ENCODE results near the gene ZBTB8B. TPM values are rescaled to one million over a fixed set of nuclear protein-coding genes. Genes with fewer than 3 reads are reported as not detected.
A peak's percentile ranks its signal among the peaks of the same experiment; 100 is the strongest.
"Not testable (repeated sequence)": the region's sequence is repeated elsewhere in the genome, so short reads cannot be mapped to it uniquely, and the experiment has no call there.

Gene ZBTB8B
- total RNA-seq, 1 donor from 2014 or later, result 5.6 TPM

GRCh38 chr1:32468791-32469190 is 3.9 kb downstream of the ZBTB8B start:
- no peak for TF ChIP-seq EZH2phosphoT487 (IDR thresholded peaks at IDR 0.05)
- Mint-ChIP-seq H3K36me3 (no peaks in the 10 kb centered on the region), H3K4me3 (no peak overlapping the region), H3K27ac (no peak overlapping the region), H3K4me1 (peaks cover 10% of the 10 kb centered on the region), H3K9me3 (no peaks in the 10 kb centered on the region), H3K27me3 (ENCODE audit: insufficient read depth, low read depth) (peaks cover 6% of the 10 kb centered on the region)
- DNase-seq (ENCODE audit: low spot score), result no peak
- H3K9me3 ChIP-seq (ENCODE audit: low read depth), result no peaks in the 10 kb centered on the region
- H3K27me3 ChIP-seq, result peaks cover 3% of the 10 kb centered on the region
- no peak overlapping the region for H3K9ac ChIP-seq
- H3K36me3 ChIP-seq, result no peaks in the 10 kb centered on the region
- H3K4me3 ChIP-seq, result no peak overlapping the region
- peaks cover 23% of the 10 kb centered on the region for H3K79me2 ChIP-seq (ENCODE audit: low read depth)
- peaks cover 8% of the 10 kb centered on the region for H3K4me1 ChIP-seq
- H3F3A ChIP-seq (ENCODE audit: low read depth), result no peaks in the 10 kb centered on the region
- H4K20me1 ChIP-seq (ENCODE audit: low read depth), result no peaks in the 10 kb centered on the region
- no peak overlapping the region for H2AFZ ChIP-seq (replicated peaks)
- no peak overlapping the region for H3K4me2 ChIP-seq
- no peak overlapping the region for H3K27ac ChIP-seq

- Histone ChIP-seq H2AFZ (replicated peaks) (no peak overlapping the region), H3K9me3 (ENCODE audit: low read depth) (no peaks in the 10 kb centered on the region), H3K36me3 (no peaks in the 10 kb centered on the region), H3K27me3 (peaks cover 3% of the 10 kb centered on the region), H3K79me2 (ENCODE audit: low read depth) (peaks cover 21% of the 10 kb centered on the region), H3K4me3 (no peak overlapping the region), H3K9ac (no peak overlapping the region), H3K27ac (no peak overlapping the region), H3K4me2 (no peak overlapping the region), H3F3A (ENCODE audit: low read depth) (no peaks in the 10 kb centered on the region), H3K4me1 (peaks cover 7% of the 10 kb centered on the region), H4K20me1 (ENCODE audit: low read depth) (no peaks in the 10 kb centered on the region)
- Mint-ChIP-seq H3K4me3 (no peak overlapping the region), H3K27ac (no peak overlapping the region), H3K9me3 (no peaks in the 10 kb centered on the region), H3K4me1 (peaks cover 3% of the 10 kb centered on the region), H3K27me3 (ENCODE audit: insufficient read depth, low read depth) (peaks cover 9% of the 10 kb centered on the region), H3K36me3 (no peaks in the 10 kb centered on the region)
- no peak for DNase-seq (ENCODE audit: low spot score)
- TF ChIP-seq EZH2phosphoT487 (IDR thresholded peaks at IDR 0.05), result no peak
- no peak for TF ChIP-seq CTCF (IDR thresholded peaks at IDR 0.05)
- no peak for TF ChIP-seq EZH2 (IDR thresholded peaks at IDR 0.05)
Observed at GRCh38 chr1:32470431-32470830, 5.6 kb downstream of the ZBTB8B start.

GRCh38 chr1:32470991-32471694 is 6.3 kb downstream of the ZBTB8B start:
- Mint-ChIP-seq H3K9me3 (no peaks in the 10 kb centered on the region), H3K27me3 (ENCODE audit: insufficient read depth, low read depth) (peaks cover 7% of the 10 kb centered on the region), H3K4me3 (no peak overlapping the region), H3K27ac (no peak overlapping the region), H3K36me3 (no peaks in the 10 kb centered on the region), H3K4me1 (no peaks in the 10 kb centered on the region)
- H3K4me1 ChIP-seq, result no peaks in the 10 kb centered on the region
- no peaks in the 10 kb centered on the region for H4K20me1 ChIP-seq (ENCODE audit: low read depth)
- H3K9ac ChIP-seq, result no peak overlapping the region
- DNase-seq (ENCODE audit: low spot score), result peak; percentile 45
- H3K79me2 ChIP-seq (ENCODE audit: low read depth), result peaks cover 14% of the 10 kb centered on the region
- H3K27ac ChIP-seq, result no peak overlapping the region
- no peaks in the 10 kb centered on the region for H3F3A ChIP-seq (ENCODE audit: low read depth)
- no peak for TF ChIP-seq EZH2 (IDR thresholded peaks at IDR 0.05)
- TF ChIP-seq CTCF (IDR thresholded peaks at IDR 0.05), result no peak
- no peak for TF ChIP-seq EZH2phosphoT487 (IDR thresholded peaks at IDR 0.05)
- no peaks in the 10 kb centered on the region for H3K27me3 ChIP-seq
- no peaks in the 10 kb centered on the region for H3K9me3 ChIP-seq (ENCODE audit: low read depth)
- H2AFZ ChIP-seq (replicated peaks), result no peak overlapping the region
- no peaks in the 10 kb centered on the region for H3K36me3 ChIP-seq
- no peak overlapping the region for H3K4me3 ChIP-seq
- no peak overlapping the region for H3K4me2 ChIP-seq

- no peak overlapping the region for H2AFZ ChIP-seq (replicated peaks)
- H3K9ac ChIP-seq, result no peak overlapping the region
- no peaks in the 10 kb centered on the region for H4K20me1 ChIP-seq (ENCODE audit: low read depth)
- TF ChIP-seq EZH2 (IDR thresholded peaks at IDR 0.05), result no peak
- no peak for TF ChIP-seq CTCF (IDR thresholded peaks at IDR 0.05)
- TF ChIP-seq EZH2phosphoT487 (IDR thresholded peaks at IDR 0.05), result no peak
- Mint-ChIP-seq H3K9me3 (no peaks in the 10 kb centered on the region), H3K27ac (no peak overlapping the region), H3K36me3 (no peaks in the 10 kb centered on the region), H3K4me3 (no peak overlapping the region), H3K27me3 (ENCODE audit: insufficient read depth, low read depth) (peaks cover 6% of the 10 kb centered on the region), H3K4me1 (no peaks in the 10 kb centered on the region)
- H3K27ac ChIP-seq, result no peak overlapping the region
- H3K4me3 ChIP-seq, result no peak overlapping the region
- H3K4me1 ChIP-seq, result no peaks in the 10 kb centered on the region
- H3K4me2 ChIP-seq, result no peak overlapping the region
- H3K79me2 ChIP-seq (ENCODE audit: low read depth), result peaks cover 7% of the 10 kb centered on the region
- H3K27me3 ChIP-seq, result no peaks in the 10 kb centered on the region
- no peak for DNase-seq (ENCODE audit: low spot score)
- no peaks in the 10 kb centered on the region for H3K36me3 ChIP-seq
- no peaks in the 10 kb centered on the region for H3F3A ChIP-seq (ENCODE audit: low read depth)
- H3K9me3 ChIP-seq (ENCODE audit: low read depth), result no peaks in the 10 kb centered on the region
Observed at GRCh38 chr1:32471695-32472362, 7.0 kb downstream of the ZBTB8B start.

- not testable (repeated sequence) for H3K9me3 Mint-ChIP-seq; H3K27ac Mint-ChIP-seq; H3K27me3 Mint-ChIP-seq (ENCODE audit: insufficient read depth, low read depth)
Observed at GRCh38 chr1:32472966-32473365, 8.1 kb downstream of the ZBTB8B start.

More at GRCh38 chr1:32472966-32473365, 8.1 kb downstream of the ZBTB8B start:
- H3K9ac ChIP-seq; H3K36me3 Mint-ChIP-seq; H3K27ac ChIP-seq; H3K79me2 ChIP-seq (ENCODE audit: low read depth); H3K4me1 Mint-ChIP-seq; DNase-seq (ENCODE audit: low spot score); H3K4me1 ChIP-seq; H3K4me3 Mint-ChIP-seq; H3K27me3 ChIP-seq; H3K9me3 ChIP-seq (ENCODE audit: low read depth); H4K20me1 ChIP-seq (ENCODE audit: low read depth); H3K4me2 ChIP-seq; H3F3A ChIP-seq (ENCODE audit: low read depth); H3K36me3 ChIP-seq; H2AFZ ChIP-seq (replicated peaks); H3K4me3 ChIP-seq: not testable (repeated sequence)

Measured in neural progenitor cell (in vitro differentiated cells).